Activated CD4-positive, alpha-beta T cell treated with anti-CD3 and anti-CD28 coated beads, Interleukin-2, amount 50 U/mL, for 1 hour (primary cell): ENCODE measurements around the gene ZNF70.

ENCODE experiments used
- DNase-seq: peaks from one replicate; pipeline ENCODE4 v3.0.0-alpha.2; 2020

ZNF70 gene

GRCh38 chr22:23689414-23689813 lies 61.5 kb downstream of the ZNF70 start:
- DNase-seq, result no peak
